HCT116 (cell line): ENCODE results near the gene PXN. TPM values are rescaled to one million over a fixed set of nuclear protein-coding genes. Genes with fewer than 3 reads are reported as not detected.

ENCODE experiments used
- ATAC-seq: fragments of 200-7000 bp; cut with Tn5 transposase; 2 replicates; pipeline ENCODE4 v1.9.1; 2020; ENCODE audit warnings: mild to moderate bottlenecking, moderate library complexity
- BruUV-seq: library from RNA; stranded (reverse); fragments of 400-500 nt; replicated peaks from 2 replicates; lab custom pipeline; 2021; lab: Mats Ljungman, UMichigan
- CTCF ChIA-PET: fragments of 300-600 bp; sonication (Branson Sonifier 250); formaldehyde crosslinking; loops from one replicate; lab custom pipeline; 2021; ENCODE audit warnings: antibody characterized with exemption; lab: Charles Lee
- POLR2A ChIA-PET: fragments of 300-600, 350-600 bp; sonication (Branson Sonifier 250); formaldehyde crosslinking; loops from one replicate; lab custom pipeline; 2021; ENCODE audit warnings: antibody characterized with exemption; lab: Charles Lee
- RAD21 ChIA-PET, 2 experiments: fragments of 300-600 bp; sonication (Branson Sonifier 250); formaldehyde crosslinking; loops; one replicate each; lab custom pipeline; 2023; ENCODE audit warnings: low total read pairs in 2 of 2; ENCODE audit not compliant: uncharacterized antibody in 2 of 2, unreplicated experiment in 2 of 2, low non-redundant PET in 1 of 2; lab: Charles Lee
- DNase-seq: peaks from one replicate; pipeline ENCODE4 v3.0.0-alpha.2; 2010; ENCODE audit warnings: low read depth, low spot score
- H2AFZ ChIP-seq: fragments of 200-600 bp; shearing (Covaris generic), sonication (generic); 2 replicates; pipeline ENCODE4 v1.6.1; 2017; ENCODE audit warnings: low read depth, mixed run types, mixed read lengths, antibody characterized with exemption, low read length; ENCODE audit not compliant: poor library complexity, severe bottlenecking
- H3K27ac ChIP-seq: 2 replicates; pipeline ENCODE4 v1.5.1; 2012; ENCODE audit warnings: low read depth, low read length
- H3K27me3 ChIP-seq: fragments of 200-600 bp; sonication (generic); 2 replicates; pipeline ENCODE4 v1.6.1; 2016; ENCODE audit warnings: mixed run types, low read length, mixed read lengths; ENCODE audit not compliant: insufficient read depth
- H3K36me3 ChIP-seq, 2 experiments: fragments of 200-500 bp in 1 of 2; fragments of 200-600 bp in 1 of 2; sonication (Bioruptor generic) in 1 of 2; sonication (generic) in 1 of 2; 2 replicates each; pipeline versions ENCODE4 v1.5.1 to v1.6.1; 2014 to 2016; ENCODE audit warnings: low read length in 2 of 2, inconsistent platforms in 1 of 2, mixed read lengths in 1 of 2, mixed run types in 1 of 2; ENCODE audit not compliant: insufficient read depth in 2 of 2, control insufficient read depth in 1 of 2
- H3K4me1 ChIP-seq, 2 experiments: fragments of 200-600 bp in 1 of 2; sonication (generic) in 1 of 2; 2 replicates each; pipeline versions ENCODE4 v1.5.1 to v1.6.1; 2012 to 2017; ENCODE audit warnings: low read length in 2 of 2, inconsistent platforms in 1 of 2, mild to moderate bottlenecking in 1 of 2, mixed read lengths in 1 of 2, mixed run types in 1 of 2, moderate library complexity in 1 of 2; ENCODE audit not compliant: insufficient read depth in 2 of 2, control insufficient read depth in 1 of 2
- H3K4me2 ChIP-seq: fragments of 200-600 bp; sonication (generic); 2 replicates; pipeline ENCODE4 v1.6.1; 2017; ENCODE audit warnings: mixed run types, low read length, mixed read lengths
- H3K4me3 ChIP-seq, 2 experiments: fragments of 200-600 bp in 1 of 2; sonication (generic) in 1 of 2; replicated peaks in 1 of 2; 2 replicates each; pipeline ENCODE4 v1.5.1; 2011 to 2016; ENCODE audit warnings: low read length in 2 of 2, control low read depth in 1 of 2, low read depth in 1 of 2, mild to moderate bottlenecking in 1 of 2, mixed read lengths in 1 of 2, mixed run types in 1 of 2
- H3K79me2 ChIP-seq: fragments of 200-600 bp; sonication (generic); 2 replicates; pipeline ENCODE4 v1.6.1; 2017; ENCODE audit warnings: mild to moderate bottlenecking, mixed run types, low read length, moderate library complexity, mixed read lengths; ENCODE audit not compliant: insufficient read depth
- H3K9ac ChIP-seq: fragments of 200-600 bp; sonication (generic); 2 replicates; pipeline ENCODE4 v1.6.1; 2016; ENCODE audit warnings: low read length, mixed read lengths
- H3K9me2 ChIP-seq: fragments of 200-600 bp; sonication (generic), shearing (Covaris generic); 2 replicates; pipeline ENCODE4 v1.6.1; 2017; ENCODE audit warnings: mixed run types, mild to moderate bottlenecking, moderate library complexity; ENCODE audit not compliant: insufficient read depth
- H3K9me3 ChIP-seq, 2 experiments: fragments of 200-500 bp in 1 of 2; fragments of 200-600 bp in 1 of 2; sonication (Bioruptor generic) in 1 of 2; sonication (generic) in 1 of 2; 2 replicates each; pipeline ENCODE4 v1.6.1; 2014 to 2017; ENCODE audit warnings: low read length in 2 of 2, mixed read lengths in 2 of 2, inconsistent platforms in 1 of 2, low read depth in 1 of 2, mild to moderate bottlenecking in 1 of 2, mixed run types in 1 of 2, moderate library complexity in 1 of 2; ENCODE audit not compliant: control insufficient read depth in 1 of 2, insufficient read depth in 1 of 2
- H4K20me1 ChIP-seq: fragments of 200-600 bp; sonication (generic), shearing (Covaris generic); 2 replicates; pipeline ENCODE4 v1.6.1; 2017; ENCODE audit warnings: mixed run types, mild to moderate bottlenecking, moderate library complexity; ENCODE audit not compliant: insufficient read depth
- CEBPB ChIP-seq: IDR thresholded peaks from 2 replicates; pipeline ENCODE4 v1.6.1; 2012; ENCODE audit warnings: low read depth
- CTCF ChIP-seq, 3 experiments: fragments of 200-600 bp in 1 of 3; sonication (generic) in 1 of 3; IDR thresholded peaks in 2 of 3; conservative IDR thresholded peaks in 1 of 3; 2 replicates each; pipeline ENCODE4 v1.5.1; 2012 to 2017; ENCODE audit warnings: low read depth in 2 of 3, low read length in 2 of 3, antibody characterized with exemption in 1 of 3, borderline replicate concordance in 1 of 3, control low read depth in 1 of 3, mild to moderate bottlenecking in 1 of 3, mixed read lengths in 1 of 3, mixed run types in 1 of 3, moderate library complexity in 1 of 3; ENCODE audit not compliant: insufficient read depth in 1 of 3
- ELF1 ChIP-seq: IDR thresholded peaks from 2 replicates; pipeline ENCODE4 v1.6.1; 2012; ENCODE audit warnings: low read depth, borderline replicate concordance
- EZH2phosphoT487 ChIP-seq: fragments of 200-600 bp; IDR thresholded peaks from 2 replicates; pipeline ENCODE4 v1.6.1; 2018; ENCODE audit warnings: antibody characterized with exemption, borderline replicate concordance
- JUND ChIP-seq: IDR thresholded peaks from 2 replicates; pipeline ENCODE4 v1.6.1; 2012
- POLR2A ChIP-seq: IDR thresholded peaks from 2 replicates; pipeline ENCODE4 v1.7.0; 2011; ENCODE audit warnings: borderline replicate concordance; ENCODE audit not compliant: insufficient read depth, insufficient read length; ENCODE audit errors: extremely low read depth
- POLR2AphosphoS5 ChIP-seq: IDR thresholded peaks from 2 replicates; pipeline ENCODE4 v1.6.1; 2011; ENCODE audit warnings: mild to moderate bottlenecking, low read depth, low read length, moderate library complexity
- RAD21 ChIP-seq: IDR thresholded peaks from 2 replicates; pipeline ENCODE4 v1.6.1; 2012; ENCODE audit warnings: low read depth, mild to moderate bottlenecking
- TCF7L2 ChIP-seq: IDR thresholded peaks from 2 replicates; pipeline ENCODE4 v1.7.0; 2011; ENCODE audit warnings: borderline replicate concordance, inconsistent platforms; ENCODE audit not compliant: insufficient read depth, insufficient read length; ENCODE audit errors: extremely low read depth
- ZBTB33 ChIP-seq: IDR thresholded peaks from 2 replicates; pipeline ENCODE4 v1.6.1; 2011; ENCODE audit warnings: mild to moderate bottlenecking, low read length, moderate library complexity; ENCODE audit not compliant: insufficient replicate concordance; ENCODE audit errors: extremely low read depth
- ZFX ChIP-seq: fragments of 450-650 bp; IDR thresholded peaks from 2 replicates; pipeline ENCODE4 v1.6.1; 2017
- intact Hi-C: fragments of 100-400 bp; cut with micrococcal nuclease; formaldehyde crosslinking; loops from 2 replicates; pipeline ENCODE4 v1.10.0; 2022
- total RNA-seq: library from RNA; stranded (reverse); gene quantifications from one replicate; pipeline ENCODE4 v1.2.1, GENCODE V29; 2021; ENCODE audit not compliant: unreplicated experiment

Gene PXN
- total RNA-seq, 1 experiment from 2014 or later = 211 TPM

GRCh38 chr12:120222288-120222832 is 43.2 kb downstream of the PXN start:
- H3K36me3 ChIP-seq = peaks cover 38 to 71% of the 10 kb centered on the region in 2 experiments; a peak in 3 of 4 replicates
- H3K4me1 ChIP-seq = peaks cover 0 to 24% of the 10 kb centered on the region in 2 experiments; a peak in 3 of 4 replicates
- TF ChIP-seq POLR2A = no peak
- no peak for TF ChIP-seq CTCF (IDR thresholded peaks at IDR 0.05 in 2 of 3, conservative IDR thresholded peaks at IDR 0.05 in 1 of 3; ENCODE audit: borderline replicate concordance in 1 of 3, insufficient read depth in 1 of 3, low read depth in 2 of 3, low read length in 2 of 3)
- no peak for TF ChIP-seq EZH2phosphoT487
- TF ChIP-seq TCF7L2 = no peak
- TF ChIP-seq CEBPB = no peak
- H3K27ac ChIP-seq = no peak overlapping the region
- H3K27me3 ChIP-seq = no peaks in the 10 kb centered on the region
- H3K9me2 ChIP-seq = no peaks in the 10 kb centered on the region
- no peak overlapping the region for H3K4me3 ChIP-seq
- no peak for ATAC-seq
- ChIA-PET RAD21 (no interaction called here), CTCF (interaction anchor here (0.8 kb wide), 1 partner anchor 8 kb away, joined by 3 read pairs; no protein-coding TSS in a partner anchor), POLR2A (interaction anchor here (1.0 kb wide), 1 partner anchor 21 kb away, joined by 5 read pairs; the partner anchor contains the start of gene RPLP0)
- H3K9ac ChIP-seq = no peak overlapping the region
- H4K20me1 ChIP-seq = peaks cover 8% of the 10 kb centered on the region; the same call in 1 of the 2 replicates
- no peaks in the 10 kb centered on the region for H3K9me3 ChIP-seq
- no TSS peak for BruUV-seq
- intact Hi-C loops = no loop called here
- peaks cover 41% of the 10 kb centered on the region for H3K79me2 ChIP-seq
- DNase-seq = no peak
- no peak overlapping the region for H2AFZ ChIP-seq
- H3K4me2 ChIP-seq = no peak overlapping the region

GRCh38 chr12:120221576-120221900 is 44.0 kb downstream of the PXN start:
- Histone ChIP-seq H3K36me3 (peaks cover 38 to 65% of the 10 kb centered on the region in 2 experiments; a peak in 3 of 4 replicates), H3K79me2 (peaks cover 33% of the 10 kb centered on the region), H3K27me3 (no peaks in the 10 kb centered on the region), H4K20me1 (peaks cover 6% of the 10 kb centered on the region; the same call in 1 of the 2 replicates), H3K27ac (no peak overlapping the region), H2AFZ (no peak overlapping the region), H3K9ac (no peak overlapping the region), H3K4me1 (peaks cover 0 to 18% of the 10 kb centered on the region in 2 experiments; a peak in 3 of 4 replicates), H3K9me3 (no peaks in the 10 kb centered on the region), H3K4me3 (no peak overlapping the region), H3K9me2 (no peaks in the 10 kb centered on the region), H3K4me2 (no peak overlapping the region)
- BruUV-seq = no TSS peak
- ChIA-PET POLR2A (interaction anchor here (1.0 to 5.4 kb wide), 3 partner anchors 20 to 70 kb away, joined by 5 to 40 read pairs (median 11); partner anchors contain the start of genes RNU4-2 and RPLP0), CTCF (interaction anchor here (0.8 kb wide), 1 partner anchor 9 kb away, joined by 3 read pairs; no protein-coding TSS in a partner anchor), RAD21 (no interaction called here)
- no peak for DNase-seq
- intact Hi-C loops = no loop called here
- no peak for ATAC-seq
- TF ChIP-seq ZFX (no peak), ELF1 (no peak), TCF7L2 (no peak), POLR2A (no peak), POLR2AphosphoS5 (no peak), RAD21 (no peak), ZBTB33 (no peak), CTCF (IDR thresholded peaks at IDR 0.05 in 2 of 3, conservative IDR thresholded peaks at IDR 0.05 in 1 of 3; ENCODE audit: borderline replicate concordance in 1 of 3, insufficient read depth in 1 of 3, low read depth in 2 of 3, low read length in 2 of 3) (no peak), JUND (no peak), EZH2phosphoT487 (no peak)
